ENCODE measurements around the gene SP5. TPM values are rescaled to one million over a fixed set of nuclear protein-coding genes. Genes with fewer than 3 reads are reported as not detected.

The SP5 gene
- total and polyA plus RNA-seq, 4 donors: 0.05 to 1.6 (median 1.2) TPM

GRCh38 chr2:170719810-170720209 is 4.7 kb downstream of the SP5 start:
- Histone ChIP-seq H3K9me3 (ENCODE audit: control insufficient read depth in 4 of 4, low read length in 3 of 4) (no peaks in the 10 kb centered on the region), H3K4me1 (ENCODE audit: control insufficient read depth in 4 of 4, insufficient read depth in 4 of 4, low read length in 3 of 4) (peaks cover 6 to 22% (median 14%) of the 10 kb centered on the region in 4 donors), H3K9ac (ENCODE audit: low read depth in 1 of 2, low read length in 2 of 2) (no peak overlapping the region), H3K36me3 (ENCODE audit: control insufficient read depth in 4 of 4, insufficient read depth in 3 of 4, low read depth in 1 of 4, low read length in 3 of 4) (peaks cover 0 to 2% (median 0%) of the 10 kb centered on the region in 4 donors), H3K27ac (ENCODE audit: low read depth in 1 of 2, low read length in 2 of 2) (no peak overlapping the region), H3K4me3 (ENCODE audit: low read depth in 1 of 3, low read length in 3 of 3) (no peak overlapping the region), H3K27me3 (ENCODE audit: control insufficient read depth in 4 of 4, insufficient read depth in 4 of 4, low read length in 3 of 4) (no peaks in the 10 kb centered on the region)
- 69% methylated on average over 1 of the region's 1 CpG for WGBS
- TF ChIP-seq HNF4A (conservative IDR thresholded peaks at IDR 0.05) (no peak), SP1 (IDR thresholded peaks at IDR 0.05) (no peak), RXRA (IDR thresholded peaks at IDR 0.05) (no peak), TAF1 (conservative IDR thresholded peaks at IDR 0.05) (no peak), FOXA2 (IDR thresholded peaks at IDR 0.05) (no peak), ZBTB33 (IDR thresholded peaks at IDR 0.05) (no peak), YY1 (IDR thresholded peaks at IDR 0.05) (no peak), JUND (IDR thresholded peaks at IDR 0.05) (no peak), RAD21 (IDR thresholded peaks at IDR 0.05) (no peak), EGR1 (IDR thresholded peaks at IDR 0.05; ENCODE audit: low read depth in 2 of 2) (no peak), MAX (IDR thresholded peaks at IDR 0.05) (no peak), FOXA1 (IDR thresholded peaks at IDR 0.05) (no peak), NR2F2 (IDR thresholded peaks at IDR 0.05) (no peak), HNF4G (IDR thresholded peaks at IDR 0.05) (no peak), ATF3 (IDR thresholded peaks at IDR 0.05) (no peak), CTCF (IDR thresholded peaks at IDR 0.05; ENCODE audit: low read depth, low read length, missing input control) (no peak), GABPA (IDR thresholded peaks at IDR 0.05 in 1 of 2, conservative IDR thresholded peaks at IDR 0.05 in 1 of 2) (no peak), REST (IDR thresholded peaks at IDR 0.05) (no peak)
- DNase-seq (ENCODE audit: low spot score): no peak

Measured in liver (tissue), 9 donors.